ENCODE results near the gene PRKCA.

- TF ChIP-seq MYC (IDR thresholded peaks at IDR 0.05; ENCODE audit: low read depth, low read length) (no peak), CTCF (IDR thresholded peaks at IDR 0.05; ENCODE audit: extremely low read depth in 1 of 2, insufficient read depth in 1 of 2, low read depth in 1 of 2, low read length in 2 of 2) (no peak), POLR2AphosphoS5 (IDR thresholded peaks at IDR 0.05; ENCODE audit: insufficient read depth, low read depth, low read length) (no peak), FOS (IDR thresholded peaks at IDR 0.05; ENCODE audit: borderline replicate concordance, insufficient read depth, low read length) (no peak), POLR2A (IDR thresholded peaks at IDR 0.05; ENCODE audit: low read depth, low read length) (no peak), EZH2 (IDR thresholded peaks at IDR 0.05; ENCODE audit: borderline replicate concordance, low read depth, low read length, severe bottlenecking) (no peak), GATA2 (IDR thresholded peaks at IDR 0.05; ENCODE audit: insufficient read depth, insufficient read length, low read depth, low read length) (no peak), JUN (IDR thresholded peaks at IDR 0.05; ENCODE audit: borderline replicate concordance, insufficient read depth, insufficient read length, low read depth) (no peak)
- TF ChIP-seq, protein P1, sequence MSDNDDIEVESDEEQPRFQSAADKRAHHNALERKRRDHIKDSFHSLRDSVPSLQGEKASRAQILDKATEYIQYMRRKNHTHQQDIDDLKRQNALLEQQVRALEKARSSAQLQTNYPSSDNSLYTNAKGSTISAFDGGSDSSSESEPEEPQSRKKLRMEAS (IDR thresholded peaks at IDR 0.05; ENCODE audit: insufficient read depth, insufficient read length) = no peak
These were observed 48.6 kb downstream of the PRKCA start for GRCh38 chr17:66351033-66351432.

All from endothelial cell of umbilical vein (primary cell).